ENCODE data around the gene AKAP13.
A peak's percentile ranks its signal among the peaks of the same experiment; 100 is the strongest.

Gene AKAP13

DNA sequence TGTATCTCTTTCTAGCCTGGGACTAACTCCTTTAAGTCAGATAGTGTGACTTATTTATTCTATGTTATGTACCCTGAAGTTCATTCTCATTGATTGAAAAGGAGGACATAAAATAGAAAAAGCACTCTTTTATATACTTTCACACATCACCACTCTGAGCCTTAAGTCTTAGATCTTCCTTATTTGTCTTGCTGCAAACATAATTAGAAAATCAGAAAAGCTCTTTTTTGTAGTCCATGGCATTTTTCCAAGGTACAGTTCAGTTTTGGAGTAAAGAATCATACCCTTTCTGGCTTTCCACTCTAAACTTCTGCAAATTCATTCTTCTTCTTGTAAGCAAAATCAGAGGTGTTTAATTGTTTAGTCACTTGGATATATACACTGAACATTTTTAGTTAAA lies 75.5 kb downstream of the AKAP13 start:
- Mint-ChIP-seq H3K4me3 (no peak overlapping the region), H3K27ac (peak overlapping the region; percentile 4), H3K9me3 (peaks cover 10% of the 10 kb centered on the region), H3K36me3 (no peaks in the 10 kb centered on the region), H3K4me1 (peaks cover 77% of the 10 kb centered on the region)
- ATAC-seq (no peak), DNase-seq (ENCODE audit: low spot score in 2 of 2) (no peak)

DNA sequence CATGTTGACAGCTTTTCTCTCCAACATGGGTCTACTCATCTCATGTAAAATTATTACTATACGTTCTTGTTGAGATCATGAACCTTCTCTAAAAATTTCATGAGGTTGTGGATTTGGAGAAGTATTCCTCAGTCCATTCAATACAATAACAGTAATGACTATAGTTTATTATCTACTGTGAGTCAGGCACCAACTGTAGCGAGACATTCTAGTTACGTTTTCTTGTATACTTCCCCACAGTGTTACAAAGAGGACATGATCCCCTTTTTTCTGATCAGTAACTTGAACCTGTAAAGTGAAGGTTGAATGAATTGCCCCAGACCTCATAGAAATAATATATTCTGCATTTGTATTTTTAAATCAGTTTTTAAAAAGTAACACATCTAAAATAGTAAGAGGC lies 76.4 kb downstream of the AKAP13 start:
- DNase-seq (ENCODE audit: low spot score in 2 of 2) = no peak
- Mint-ChIP-seq H3K27ac (peak overlapping the region; percentile 12), H3K36me3 (no peaks in the 10 kb centered on the region), H3K4me3 (no peak overlapping the region), H3K4me1 (peaks cover 74% of the 10 kb centered on the region), H3K9me3 (peaks cover 3% of the 10 kb centered on the region)
- ATAC-seq = peak; percentile 67

DNA sequence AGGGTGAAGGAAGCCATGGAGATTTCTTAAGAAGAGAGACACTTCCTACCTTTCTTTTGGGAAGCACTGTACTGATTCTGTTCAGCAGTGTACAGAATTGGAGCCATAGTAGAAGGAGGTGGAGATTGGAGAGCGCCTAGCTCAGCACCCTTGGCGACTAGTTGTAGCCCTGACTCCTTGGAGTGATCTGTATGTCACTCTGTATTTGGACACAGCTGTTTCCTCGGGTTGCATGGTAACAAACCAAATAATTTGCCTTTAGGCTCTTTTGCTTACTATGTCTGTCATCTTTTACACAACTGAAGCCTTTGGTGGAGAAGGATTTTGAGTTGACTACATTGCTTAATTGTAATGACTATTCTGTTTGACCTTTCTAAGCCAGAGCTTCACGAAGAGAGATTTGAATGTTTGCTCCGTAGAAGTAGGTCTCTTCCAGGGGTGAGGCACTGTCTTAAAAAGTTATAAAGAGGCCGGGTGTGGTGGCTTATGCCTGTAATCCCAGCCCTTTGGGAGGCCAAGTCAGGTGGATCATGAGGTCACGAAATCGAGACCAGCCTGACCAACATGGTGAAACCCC lies 77.1 kb downstream of the AKAP13 start:
- peak; percentile 46 for ATAC-seq
- Mint-ChIP-seq H3K27ac (peak overlapping the region; percentile 12), H3K36me3 (no peaks in the 10 kb centered on the region), H3K4me1 (peaks cover 68% of the 10 kb centered on the region), H3K4me3 (no peak overlapping the region), H3K9me3 (no peaks in the 10 kb centered on the region)
- DNase-seq (ENCODE audit: low spot score in 2 of 2) = no peak

- H3K4me3 Mint-ChIP-seq = no peak overlapping the region
- ATAC-seq (no peak), DNase-seq (ENCODE audit: low spot score in 2 of 2) (no peak)
- H3K4me1 Mint-ChIP-seq = peaks cover 65% of the 10 kb centered on the region
- H3K9me3 Mint-ChIP-seq = no peaks in the 10 kb centered on the region
- H3K27ac Mint-ChIP-seq = no peak overlapping the region
- H3K36me3 Mint-ChIP-seq = peaks cover 6% of the 10 kb centered on the region
Measured at GRCh38 chr15:85458764-85459163, 78.4 kb downstream of the AKAP13 start.

GRCh38 chr15:85462029-85462428 lies 81.6 kb downstream of the AKAP13 start:
- DNase-seq (ENCODE audit: low spot score in 2 of 2) (no peak), ATAC-seq (no peak)
- peaks cover 11% of the 10 kb centered on the region for H3K36me3 Mint-ChIP-seq
- no peaks in the 10 kb centered on the region for H3K9me3 Mint-ChIP-seq
- peaks cover 50% of the 10 kb centered on the region for H3K4me1 Mint-ChIP-seq
- H3K4me3 Mint-ChIP-seq = no peak overlapping the region
- H3K27ac Mint-ChIP-seq = no peak overlapping the region

- Mint-ChIP-seq H3K36me3 (peaks cover 11% of the 10 kb centered on the region), H3K9me3 (no peaks in the 10 kb centered on the region), H3K4me3 (no peak overlapping the region), H3K4me1 (peaks cover 58% of the 10 kb centered on the region), H3K27ac (peak overlapping the region; percentile 51)
- ATAC-seq (no peak), DNase-seq (ENCODE audit: low spot score in 2 of 2) (no peak)
Measured at GRCh38 chr15:85463276-85463892, 83.0 kb downstream of the AKAP13 start.

GRCh38 chr15:85463976-85464375 lies 83.6 kb downstream of the AKAP13 start:
- no peak for DNase-seq (ENCODE audit: low spot score in 2 of 2)
- peaks cover 11% of the 10 kb centered on the region for H3K36me3 Mint-ChIP-seq
- no peak for ATAC-seq
- no peaks in the 10 kb centered on the region for H3K9me3 Mint-ChIP-seq
- peaks cover 53% of the 10 kb centered on the region for H3K4me1 Mint-ChIP-seq
- H3K27ac Mint-ChIP-seq = peak overlapping the region; percentile 51
- no peak overlapping the region for H3K4me3 Mint-ChIP-seq

GRCh38 chr15:85464471-85464870 lies 84.1 kb downstream of the AKAP13 start:
- ATAC-seq (no peak), DNase-seq (ENCODE audit: low spot score in 2 of 2) (no peak)
- H3K9me3 Mint-ChIP-seq = no peaks in the 10 kb centered on the region
- peak overlapping the region; percentile 51 for H3K27ac Mint-ChIP-seq
- peaks cover 51% of the 10 kb centered on the region for H3K4me1 Mint-ChIP-seq
- no peak overlapping the region for H3K4me3 Mint-ChIP-seq
- peaks cover 11% of the 10 kb centered on the region for H3K36me3 Mint-ChIP-seq

GRCh38 chr15:85470563-85471271 lies 90.3 kb downstream of the AKAP13 start:
- H3K4me3 Mint-ChIP-seq = no peak overlapping the region
- no peak overlapping the region for H3K27ac Mint-ChIP-seq
- DNase-seq (ENCODE audit: low spot score in 2 of 2) (no peak), ATAC-seq (peak; percentile 40)
- peaks cover 46% of the 10 kb centered on the region for H3K4me1 Mint-ChIP-seq
- no peaks in the 10 kb centered on the region for H3K36me3 Mint-ChIP-seq
- no peaks in the 10 kb centered on the region for H3K9me3 Mint-ChIP-seq

DNA sequence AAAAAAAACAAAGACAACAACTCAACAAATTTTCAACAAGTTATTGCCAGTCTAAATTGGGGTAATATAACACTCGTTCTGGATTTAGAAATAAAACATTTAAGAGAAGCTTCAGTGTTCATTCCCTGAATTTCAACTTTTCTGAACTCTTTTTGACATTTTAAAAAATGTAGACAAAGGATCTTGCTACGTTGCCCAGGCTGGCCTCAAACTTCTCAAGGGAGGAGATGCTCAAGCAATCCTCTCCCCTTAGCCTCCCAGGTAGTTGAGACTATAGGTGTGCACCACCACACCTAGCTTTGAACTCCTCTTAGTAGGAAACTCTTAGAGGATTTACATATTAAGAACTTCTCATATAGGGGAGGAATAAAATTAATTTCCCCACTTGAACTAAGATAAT lies 91.9 kb downstream of the AKAP13 start:
- H3K27ac Mint-ChIP-seq = no peak overlapping the region
- no peaks in the 10 kb centered on the region for H3K9me3 Mint-ChIP-seq
- no peak for ATAC-seq
- no peak overlapping the region for H3K4me3 Mint-ChIP-seq
- DNase-seq (ENCODE audit: low spot score in 2 of 2) = no peak
- no peaks in the 10 kb centered on the region for H3K36me3 Mint-ChIP-seq
- H3K4me1 Mint-ChIP-seq = peaks cover 54% of the 10 kb centered on the region

- ATAC-seq (peak; percentile 84), DNase-seq (ENCODE audit: low spot score in 2 of 2) (no peak)
- Mint-ChIP-seq H3K9me3 (no peaks in the 10 kb centered on the region), H3K27ac (peak overlapping the region; percentile 43), H3K4me3 (no peak overlapping the region), H3K4me1 (peaks cover 52% of the 10 kb centered on the region), H3K36me3 (peaks cover 6% of the 10 kb centered on the region)
Measured at GRCh38 chr15:85473455-85473854, 93.1 kb downstream of the AKAP13 start.

DNA sequence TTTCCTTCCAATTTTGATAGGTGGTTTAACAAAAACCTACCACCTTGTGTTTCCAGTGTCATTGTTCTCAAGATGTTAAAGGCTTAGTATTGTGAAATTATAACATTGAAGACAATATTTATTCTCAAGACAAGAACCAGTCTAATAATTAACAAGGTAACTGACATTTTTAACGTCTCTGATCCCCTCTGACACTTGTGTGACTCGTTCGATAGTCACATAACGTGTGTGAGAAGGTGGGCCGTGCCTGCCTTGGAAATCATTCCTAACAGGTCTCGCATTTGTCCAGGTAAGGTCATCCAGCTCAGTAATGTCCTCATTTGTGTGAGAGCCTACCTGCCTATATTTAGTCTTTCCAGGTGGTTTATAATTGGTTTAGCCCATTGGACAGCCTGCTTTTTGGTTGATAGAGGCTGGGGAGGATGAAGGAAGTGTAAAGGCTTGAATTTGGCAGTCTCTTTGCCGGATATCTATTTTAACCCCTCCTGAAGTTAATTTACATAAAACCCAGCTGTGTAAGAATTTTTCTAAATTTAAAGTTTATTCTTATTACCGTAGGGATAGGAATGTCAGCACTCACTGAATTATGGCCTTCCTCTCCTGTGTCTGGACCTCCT lies 94.4 kb downstream of the AKAP13 start:
- no peaks in the 10 kb centered on the region for H3K9me3 Mint-ChIP-seq
- peaks cover 6% of the 10 kb centered on the region for H3K36me3 Mint-ChIP-seq
- no peak for DNase-seq (ENCODE audit: low spot score in 2 of 2)
- H3K27ac Mint-ChIP-seq = no peak overlapping the region
- H3K4me1 Mint-ChIP-seq = peaks cover 52% of the 10 kb centered on the region
- no peak for ATAC-seq
- no peak overlapping the region for H3K4me3 Mint-ChIP-seq

DNA sequence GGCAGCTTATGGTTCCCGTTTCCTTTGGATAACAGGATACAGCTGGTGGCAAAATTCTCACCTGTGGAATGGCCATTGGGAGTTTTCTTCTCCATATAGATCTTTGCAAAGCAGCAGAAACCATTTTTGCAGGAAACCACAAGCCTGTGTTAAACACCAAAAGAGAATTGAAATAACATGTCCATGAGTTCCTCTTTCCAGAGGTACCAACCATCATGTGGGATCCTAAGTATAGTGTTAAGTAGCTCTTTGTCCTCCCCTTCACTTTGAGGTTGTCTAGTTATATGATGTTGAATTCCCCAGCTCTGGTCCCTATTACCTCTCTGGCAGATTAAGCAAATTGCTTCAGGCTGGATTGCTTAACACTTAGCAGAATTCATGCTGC lies 94.9 kb downstream of the AKAP13 start:
- Mint-ChIP-seq H3K4me1 (peaks cover 52% of the 10 kb centered on the region), H3K36me3 (peaks cover 6% of the 10 kb centered on the region), H3K27ac (no peak overlapping the region), H3K4me3 (no peak overlapping the region), H3K9me3 (no peaks in the 10 kb centered on the region)
- DNase-seq (ENCODE audit: low spot score in 2 of 2) = no peak
- ATAC-seq = no peak

- H3K9me3 Mint-ChIP-seq = no peaks in the 10 kb centered on the region
- no peak for ATAC-seq
- DNase-seq (ENCODE audit: low spot score in 2 of 2) = no peak
- peaks cover 52% of the 10 kb centered on the region for H3K4me1 Mint-ChIP-seq
- no peak overlapping the region for H3K27ac Mint-ChIP-seq
- H3K4me3 Mint-ChIP-seq = no peak overlapping the region
- peaks cover 6% of the 10 kb centered on the region for H3K36me3 Mint-ChIP-seq
Measured at GRCh38 chr15:85475711-85476110, 95.3 kb downstream of the AKAP13 start.

DNA sequence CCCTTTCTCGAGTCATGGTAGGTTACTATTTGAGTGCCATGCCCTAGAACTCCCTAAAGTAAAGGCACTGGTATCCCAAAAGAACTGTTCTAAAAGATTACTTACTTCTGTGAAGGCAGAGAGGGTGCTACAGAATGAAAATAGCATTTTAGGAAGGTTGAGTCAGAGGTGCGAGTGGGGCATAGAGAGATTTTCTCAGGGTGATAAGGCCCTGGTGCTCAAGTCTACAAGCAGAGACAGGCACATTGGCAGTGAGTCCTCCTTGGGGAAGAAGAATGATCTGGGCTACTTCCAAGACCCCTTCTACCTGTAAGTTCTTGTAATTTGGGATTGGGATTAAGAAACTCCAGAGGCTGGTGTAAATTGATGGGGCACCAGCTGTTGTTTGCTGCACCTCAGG lies 96.7 kb downstream of the AKAP13 start:
- Mint-ChIP-seq H3K27ac (no peak overlapping the region), H3K36me3 (peaks cover 11% of the 10 kb centered on the region), H3K4me1 (peaks cover 65% of the 10 kb centered on the region), H3K9me3 (no peaks in the 10 kb centered on the region), H3K4me3 (no peak overlapping the region)
- no peak for DNase-seq (ENCODE audit: low spot score in 2 of 2)
- no peak for ATAC-seq

DNA sequence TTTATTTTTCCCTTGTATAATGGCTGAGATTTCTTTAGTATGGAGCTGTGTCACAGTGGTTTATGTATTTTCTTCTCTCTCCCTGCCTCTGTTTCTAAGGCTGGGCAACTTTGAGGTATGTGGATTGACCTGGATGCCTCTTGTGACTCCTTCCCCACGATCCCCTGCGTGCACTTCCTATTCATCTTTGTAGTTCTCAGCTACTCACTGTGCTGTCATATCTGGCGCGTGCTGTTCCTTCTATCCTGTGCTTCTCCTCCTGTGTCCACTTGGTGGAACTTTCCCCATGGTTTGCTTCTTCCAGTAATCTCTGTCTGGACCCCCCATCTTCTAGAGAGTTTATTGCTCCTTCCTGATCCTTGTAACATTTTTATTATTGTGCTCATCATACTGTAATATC lies 97.3 kb downstream of the AKAP13 start:
- DNase-seq (ENCODE audit: low spot score in 2 of 2) (no peak), ATAC-seq (peak; percentile 68)
- H3K4me3 Mint-ChIP-seq = no peak overlapping the region
- peaks cover 72% of the 10 kb centered on the region for H3K4me1 Mint-ChIP-seq
- no peaks in the 10 kb centered on the region for H3K9me3 Mint-ChIP-seq
- H3K27ac Mint-ChIP-seq = no peak overlapping the region
- H3K36me3 Mint-ChIP-seq = peaks cover 11% of the 10 kb centered on the region

Data from stimulated activated effector memory CD8-positive, alpha-beta T cell treated with anti-CD3 and anti-CD28 coated beads, Interleukin-12 subunit alpha, Interleukin-12 subunit beta, amount 100 ng/mL, for 72 hours (primary cell).